ENCODE measurements around the gene EXOSC10. TPM values are rescaled to one million over a fixed set of nuclear protein-coding genes. Genes with fewer than 3 reads are reported as not detected.

Gene EXOSC10
- total and polyA plus RNA-seq, 9 of the 15 experiments (the other 6 are each of a cell fraction or from before 2014, with no cell fraction given): 23.4 to 150 (median 105) TPM

GRCh38 chr1:11125931-11126330 lies 26.3 kb upstream of the EXOSC10 start:
- 90% methylated on average over 3 of the region's 5 CpGs for WGBS (ENCODE audit: insufficient coverage, low coverage, missing lambda C conversion rate)
- H3K36me3 ChIP-seq (ENCODE audit: control insufficient read depth, insufficient read depth, low read length): peaks cover 87% of the 10 kb centered on the region
- DNase-seq (ENCODE audit: extremely low read depth in 1 of 4, low spot score in 3 of 4): no peak
- H3K4me1 ChIP-seq (replicated peaks in 1 of 2; ENCODE audit: control insufficient read depth in 2 of 2, insufficient read depth in 2 of 2, low read length in 2 of 2): no peaks in the 10 kb centered on the region
- H4K20me1 ChIP-seq (replicated peaks; ENCODE audit: control insufficient read depth, insufficient read depth, low read length): no peaks in the 10 kb centered on the region
- H3K79me2 ChIP-seq (ENCODE audit: control insufficient read depth, insufficient read depth, low read length): no peaks in the 10 kb centered on the region
- no peak overlapping the region for H3K4me2 ChIP-seq (ENCODE audit: insufficient read depth, low read length)
- H3K9me3 ChIP-seq (replicated peaks; ENCODE audit: control insufficient read depth, insufficient read depth, low read depth, low read length): no peaks in the 10 kb centered on the region
- intact Hi-C loops (cut with micrococcal nuclease) (no loop called here), in situ Hi-C loops (cut with MboI) (no loop called here)
- no peak overlapping the region for H3K9ac ChIP-seq (ENCODE audit: insufficient read depth in 1 of 2, low read depth in 2 of 2, low read length in 2 of 2)
- no TSS peak for BruUV-seq (replicated peaks)
- no peak for TF ChIP-seq NFE2L1 (tag; IDR thresholded peaks at IDR 0.05; ENCODE audit: borderline replicate concordance, low read depth)
- no peak overlapping the region for H3K4me3 ChIP-seq
- ChIA-PET CTCF (ENCODE audit: low intra/inter-chr PET ratio) (interaction anchor here (0.6 kb wide), 1 partner anchor 245 kb away, joined by 3 read pairs; no protein-coding TSS in a partner anchor), POLR2A (interaction anchor here (0.8 to 1.2 kb wide), 2 partner anchors 22 to 27 kb away, joined by 3 to 6 read pairs; partner anchors contain the start of gene EXOSC10)
- no peak for FAIRE-seq
- no peaks in the 10 kb centered on the region for H3K27me3 ChIP-seq (ENCODE audit: control insufficient read depth in 2 of 2, insufficient read depth in 2 of 2, low read length in 2 of 2)
- no peak overlapping the region; the same call in 2 of the 3 replicates for H3K27ac ChIP-seq (ENCODE audit: extremely low read depth, low read depth, low read length)
- H2AFZ ChIP-seq (ENCODE audit: low read depth, low read length): no peak overlapping the region
- ATAC-seq: no peak
- no peaks in the 10 kb centered on the region for H3K9me1 ChIP-seq (ENCODE audit: control insufficient read depth, insufficient read depth, low read length)

- POLR2A ChIA-PET: interaction anchor here (0.8 kb wide), 1 partner anchor 9 kb away, joined by 3 read pairs; no protein-coding TSS in a partner anchor
- TF ChIP-seq BRF2 (IDR thresholded peaks at IDR 0.05; ENCODE audit: borderline replicate concordance, insufficient read depth, insufficient read length) (no peak), ZC3H11A (IDR thresholded peaks at IDR 0.05; ENCODE audit: low read depth, low read length) (no peak), SPI1 (IDR thresholded peaks at IDR 0.05; ENCODE audit: borderline replicate concordance, low read depth, low read length) (no peak), MYBL2 (IDR thresholded peaks at IDR 0.05; ENCODE audit: low read depth) (no peak), MYBL2 (CRISPR knock-in tag; IDR thresholded peaks at IDR 0.05; ENCODE audit: borderline replicate concordance) (no peak), HMGN3 (IDR thresholded peaks at IDR 0.05; ENCODE audit: borderline replicate concordance, extremely low read depth, insufficient read length, low read depth, low read length) (no peak), MIER1 (IDR thresholded peaks at IDR 0.05; ENCODE audit: low read depth) (no peak), NFRKB (IDR thresholded peaks at IDR 0.05; ENCODE audit: low read depth) (no peak), ZNF175 (CRISPR knock-in tag; IDR thresholded peaks at IDR 0.05; ENCODE audit: low read depth) (no peak), ZNF408 (CRISPR knock-in tag; IDR thresholded peaks at IDR 0.05; ENCODE audit: low read depth) (no peak), KLF16 (IDR thresholded peaks at IDR 0.05) (no peak)
Measured at GRCh38 chr1:11124965-11125364, 25.3 kb upstream of the EXOSC10 start.

More at GRCh38 chr1:11124965-11125364, 25.3 kb upstream of the EXOSC10 start:
- ATAC-seq (no peak), FAIRE-seq (no peak), DNase-seq (ENCODE audit: extremely low read depth in 1 of 4, low spot score in 3 of 4) (no peak)
- Histone ChIP-seq H3K9me1 (ENCODE audit: control insufficient read depth, insufficient read depth, low read length) (no peaks in the 10 kb centered on the region), H3K4me2 (ENCODE audit: insufficient read depth, low read length) (no peak overlapping the region), H3K9me3 (replicated peaks; ENCODE audit: control insufficient read depth, insufficient read depth, low read depth, low read length) (no peaks in the 10 kb centered on the region), H3K27me3 (ENCODE audit: control insufficient read depth in 2 of 2, insufficient read depth in 2 of 2, low read length in 2 of 2) (no peaks in the 10 kb centered on the region), H3K9ac (ENCODE audit: insufficient read depth in 1 of 2, low read depth in 2 of 2, low read length in 2 of 2) (no peak overlapping the region), H3K27ac (ENCODE audit: extremely low read depth, low read depth, low read length) (no peak overlapping the region), H2AFZ (ENCODE audit: low read depth, low read length) (no peak overlapping the region), H3K79me2 (ENCODE audit: control insufficient read depth, insufficient read depth, low read length) (no peaks in the 10 kb centered on the region), H3K4me1 (replicated peaks in 1 of 2; ENCODE audit: control insufficient read depth in 2 of 2, insufficient read depth in 2 of 2, low read length in 2 of 2) (no peaks in the 10 kb centered on the region), H3K4me3 (no peak overlapping the region), H4K20me1 (replicated peaks; ENCODE audit: control insufficient read depth, insufficient read depth, low read length) (no peaks in the 10 kb centered on the region), H3K36me3 (ENCODE audit: control insufficient read depth, insufficient read depth, low read length) (peaks cover 80% of the 10 kb centered on the region)
- WGBS (ENCODE audit: insufficient coverage, low coverage, missing lambda C conversion rate): 90% methylated on average over 3 of the region's 3 CpGs
- intact Hi-C loops (cut with micrococcal nuclease) (no loop called here), in situ Hi-C loops (cut with MboI) (no loop called here)
- CTCF ChIA-PET (ENCODE audit: low intra/inter-chr PET ratio): no interaction called here
- BruUV-seq (replicated peaks): no TSS peak

All from K562 (cell line).